ENCODE measurements around the gene CNTNAP2. TPM values are rescaled to one million over a fixed set of nuclear protein-coding genes. Genes with fewer than 3 reads are reported as not detected.

The CNTNAP2 gene
- total RNA-seq, 6 experiments from 2014 or later = 1.8 to 8.1 (median 3.9) TPM

- Histone ChIP-seq H3K36me3 (no peaks in the 10 kb centered on the region), H3K4me1 (no peaks in the 10 kb centered on the region), H3K9me3 (no peaks in the 10 kb centered on the region), H3K27ac (no peak overlapping the region), H3K4me3 (no peak overlapping the region), H3K27me3 (peaks cover 0 to 4% of the 10 kb centered on the region in 2 donors)
- TF ChIP-seq POLR2A (IDR thresholded peaks at IDR 0.05) = no peak
- TF ChIP-seq CTCF (IDR thresholded peaks at IDR 0.05) = no peak
- DNase-seq = no peak
- ATAC-seq = no peak
- intact Hi-C loops (cut with DNase I) = no loop called here
- 28% methylated on average over 2 of the region's 4 CpGs for WGBS (ENCODE audit: insufficient coverage, low coverage, low lambda C conversion rate, missing lambda C conversion rate)
Observed at GRCh38 chr7:148121401-148121800, 2004.8 kb downstream of the CNTNAP2 start.

GRCh38 chr7:148121847-148122246, 2005.2 kb downstream of the CNTNAP2 start:
- WGBS (ENCODE audit: insufficient coverage, low coverage, low lambda C conversion rate, missing lambda C conversion rate) = 58% methylated on average over 4 of the region's 4 CpGs

GRCh38 chr7:148124477-148124876, 2007.9 kb downstream of the CNTNAP2 start:
- 45% methylated on average over 5 of the region's 5 CpGs for WGBS (ENCODE audit: insufficient coverage, low coverage, low lambda C conversion rate, missing lambda C conversion rate)
- no peaks in the 10 kb centered on the region for H3K9me3 ChIP-seq
- peaks cover 0 to 4% of the 10 kb centered on the region in 2 donors for H3K27me3 ChIP-seq
- no peak overlapping the region for H3K27ac ChIP-seq
- no peak for DNase-seq
- TF ChIP-seq CTCF (IDR thresholded peaks at IDR 0.05) (no peak), POLR2A (IDR thresholded peaks at IDR 0.05) (no peak)
- intact Hi-C loops (cut with DNase I) = no loop called here
- H3K4me1 ChIP-seq = no peaks in the 10 kb centered on the region
- ATAC-seq = no peak
- H3K36me3 ChIP-seq = no peaks in the 10 kb centered on the region
- no peak overlapping the region for H3K4me3 ChIP-seq

More at GRCh38 chr7:148121847-148122246, 2005.2 kb downstream of the CNTNAP2 start:
- Histone ChIP-seq H3K4me3 (no peak overlapping the region), H3K9me3 (no peaks in the 10 kb centered on the region), H3K27ac (no peak overlapping the region), H3K36me3 (no peaks in the 10 kb centered on the region), H3K4me1 (no peaks in the 10 kb centered on the region), H3K27me3 (peaks cover 0 to 4% of the 10 kb centered on the region in 2 donors)
- TF ChIP-seq POLR2A (IDR thresholded peaks at IDR 0.05) = no peak
- no peak for TF ChIP-seq CTCF (IDR thresholded peaks at IDR 0.05)
- DNase-seq (no peak), ATAC-seq (no peak)
- intact Hi-C loops (cut with DNase I) = no loop called here

GRCh38 chr7:148127374-148127773, 2010.8 kb downstream of the CNTNAP2 start:
- Histone ChIP-seq H3K27ac (no peak overlapping the region), H3K36me3 (no peaks in the 10 kb centered on the region), H3K4me3 (no peak overlapping the region), H3K9me3 (no peaks in the 10 kb centered on the region), H3K27me3 (no peaks in the 10 kb centered on the region), H3K4me1 (no peaks in the 10 kb centered on the region)
- DNase-seq (no peak), ATAC-seq (no peak)
- WGBS (ENCODE audit: insufficient coverage, low coverage, low lambda C conversion rate, missing lambda C conversion rate) = 70% methylated on average over 1 of the region's 1 CpG
- intact Hi-C loops (cut with DNase I) = no loop called here
- TF ChIP-seq CTCF (IDR thresholded peaks at IDR 0.05) (no peak), POLR2A (IDR thresholded peaks at IDR 0.05) (no peak)

DNA sequence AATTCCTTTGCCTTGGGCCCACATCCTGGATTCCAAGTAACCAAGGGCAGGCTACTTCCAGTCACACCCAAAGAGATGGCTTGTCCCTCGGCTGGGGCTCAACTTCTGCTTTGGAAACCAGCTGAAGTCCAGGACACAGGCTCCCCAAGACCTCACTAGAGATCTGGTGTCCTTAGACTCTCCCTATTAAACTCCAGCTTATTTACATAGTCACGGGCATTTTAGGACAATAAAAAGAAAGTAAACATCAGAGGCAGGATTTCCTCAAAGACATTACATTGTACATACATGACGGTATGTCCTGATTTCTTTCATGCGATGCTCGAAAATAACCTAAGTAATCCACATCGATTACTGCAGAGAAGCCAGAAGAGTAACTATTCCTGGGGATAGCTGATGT, 2012.4 kb downstream of the CNTNAP2 start:
- intact Hi-C loops (cut with DNase I) = no loop called here
- H3K27me3 ChIP-seq = no peaks in the 10 kb centered on the region
- 75% methylated on average over 6 of the region's 6 CpGs for WGBS (ENCODE audit: insufficient coverage, low coverage, low lambda C conversion rate, missing lambda C conversion rate)
- no peaks in the 10 kb centered on the region for H3K4me1 ChIP-seq
- TF ChIP-seq CTCF (IDR thresholded peaks at IDR 0.05) (no peak), POLR2A (IDR thresholded peaks at IDR 0.05) (no peak)
- H3K27ac ChIP-seq = no peak overlapping the region
- DNase-seq (no peak), ATAC-seq (no peak)
- H3K36me3 ChIP-seq = no peaks in the 10 kb centered on the region
- H3K4me3 ChIP-seq = no peak overlapping the region
- no peaks in the 10 kb centered on the region for H3K9me3 ChIP-seq
